HG02852 (cell line): ENCODE measurements around the gene GRIK3.
"Not testable (repeated sequence)": the region's sequence is repeated elsewhere in the genome, so short reads cannot be mapped to it uniquely, and the experiment has no call there.

Experiments used
- ATAC-seq: cut with Tn5 transposase; IDR thresholded peaks from one replicate; pipeline ENCODE4 v1.9.1; 2021; ENCODE audit warnings: mild to moderate bottlenecking, moderate library complexity; ENCODE audit not compliant: unreplicated experiment

GRIK3 gene

GRCh38 chr1:36948147-36948546 is 86.2 kb downstream of the GRIK3 start:
- ATAC-seq, result no peak

GRCh38 chr1:36947384-36947783 is 86.9 kb downstream of the GRIK3 start:
- ATAC-seq, result no peak

- ATAC-seq, result no peak
Observed at GRCh38 chr1:36944883-36945282, 89.4 kb downstream of the GRIK3 start.

GRCh38 chr1:36942148-36942547 is 92.2 kb downstream of the GRIK3 start:
- no peak for ATAC-seq

GRCh38 chr1:36941316-36941978 is 92.9 kb downstream of the GRIK3 start:
- no peak for ATAC-seq

- ATAC-seq, result no peak
Observed at GRCh38 chr1:36938819-36939218, 95.5 kb downstream of the GRIK3 start.

GRCh38 chr1:36937371-36937770 is 96.9 kb downstream of the GRIK3 start:
- ATAC-seq, result no peak

GRCh38 chr1:36934061-36934460 is 100.3 kb downstream of the GRIK3 start:
- no peak for ATAC-seq

GRCh38 chr1:36927826-36928225 is 106.5 kb downstream of the GRIK3 start:
- no peak for ATAC-seq

GRCh38 chr1:36925251-36925650 is 109.1 kb downstream of the GRIK3 start:
- no peak for ATAC-seq

- ATAC-seq, result no peak
Observed at GRCh38 chr1:36924282-36924811, 110.0 kb downstream of the GRIK3 start.

GRCh38 chr1:36922593-36923426 is 111.5 kb downstream of the GRIK3 start:
- no peak for ATAC-seq

- no peak for ATAC-seq
Observed at GRCh38 chr1:36922071-36922470, 112.2 kb downstream of the GRIK3 start.

GRCh38 chr1:36920801-36921405 is 113.4 kb downstream of the GRIK3 start:
- ATAC-seq, result no peak

GRCh38 chr1:36920371-36920770 is 113.9 kb downstream of the GRIK3 start:
- ATAC-seq, result no peak

- no peak for ATAC-seq
Observed at GRCh38 chr1:36919491-36920145, 114.7 kb downstream of the GRIK3 start.

- no peak for ATAC-seq
Observed at GRCh38 chr1:36918604-36919003, 115.7 kb downstream of the GRIK3 start.

GRCh38 chr1:36916542-36916941 is 117.8 kb downstream of the GRIK3 start:
- ATAC-seq, result not testable (repeated sequence)

GRCh38 chr1:36913484-36914060 is 120.7 kb downstream of the GRIK3 start:
- no peak for ATAC-seq

- ATAC-seq, result no peak
Observed at GRCh38 chr1:36913016-36913415, 121.3 kb downstream of the GRIK3 start.

- ATAC-seq, result no peak
Observed at GRCh38 chr1:36912365-36912865, 121.9 kb downstream of the GRIK3 start.
